Measurements from ENCODE around the gene NECTIN2.
"Not testable (repeated sequence)": the region's sequence is repeated elsewhere in the genome, so short reads cannot be mapped to it uniquely, and the experiment has no call there.

The NECTIN2 gene

DNA sequence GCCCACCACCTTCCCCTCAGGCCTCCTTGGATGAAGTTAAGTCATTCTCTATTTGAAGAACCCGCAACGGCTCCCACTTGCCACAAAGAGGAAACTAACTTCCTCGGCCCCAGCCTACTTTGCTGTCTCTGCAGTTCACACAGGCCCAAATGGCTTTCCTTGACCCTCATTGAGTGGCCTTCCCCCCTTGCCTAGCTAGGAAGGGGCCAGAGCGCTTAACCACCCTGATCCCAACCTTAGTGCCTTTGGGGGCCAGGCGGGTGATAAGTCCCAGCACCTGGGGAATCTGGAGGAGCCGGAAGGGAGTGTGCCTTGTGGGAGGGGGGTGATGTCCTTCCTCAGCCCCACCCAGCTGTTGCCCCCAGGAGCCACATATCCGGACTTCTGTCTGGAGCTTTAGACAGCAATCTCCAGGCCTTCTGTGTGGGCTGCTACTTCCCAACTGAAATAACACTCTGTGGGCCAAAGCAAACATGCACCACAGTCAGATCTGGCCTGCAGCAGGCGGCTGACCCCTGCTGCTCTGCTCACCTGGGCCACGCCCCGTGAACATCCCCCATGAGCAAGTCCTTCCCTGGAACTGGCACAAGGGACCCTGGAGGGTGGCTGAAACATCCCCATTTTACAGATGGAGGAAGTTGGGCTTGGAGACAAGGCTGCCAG is 10.5 kb downstream of the NECTIN2 start:
- Histone ChIP-seq H3K36me3 (replicated peaks; ENCODE audit: low read depth, low read length) (no peaks in the 10 kb centered on the region), H4K20me1 (ENCODE audit: insufficient read depth, low read length) (no peaks in the 10 kb centered on the region), H2AFZ (ENCODE audit: low read depth, low read length) (no peak overlapping the region), H3K4me1 (ENCODE audit: low read length) (no peaks in the 10 kb centered on the region), H3K79me2 (ENCODE audit: low read length) (no peaks in the 10 kb centered on the region), H3K27me3 (ENCODE audit: low read depth, low read length) (peaks cover 14% of the 10 kb centered on the region; the same call in 1 of the 2 replicates), H3K9me3 (ENCODE audit: insufficient read depth, low read length) (no peaks in the 10 kb centered on the region), H3K9ac (ENCODE audit: low read length) (no peak overlapping the region), H3K4me3 (ENCODE audit: low read length) (no peak overlapping the region), H3K27ac (ENCODE audit: low read length) (no peak overlapping the region), H3K4me2 (ENCODE audit: low read length) (no peak overlapping the region)
- TF ChIP-seq EZH2phosphoT487 (IDR thresholded peaks at IDR 0.05; ENCODE audit: low read depth) (no peak), CTCF (IDR thresholded peaks at IDR 0.05; ENCODE audit: low read depth, low read length) (no peak)

- Histone ChIP-seq H3K4me2 (ENCODE audit: low read length) (no peak overlapping the region), H2AFZ (ENCODE audit: low read depth, low read length) (no peak overlapping the region), H3K79me2 (ENCODE audit: low read length) (no peaks in the 10 kb centered on the region), H3K9me3 (ENCODE audit: insufficient read depth, low read length) (no peaks in the 10 kb centered on the region), H3K27me3 (ENCODE audit: low read depth, low read length) (0 out of 2 replicates have a peak, but pooled peaks cover 10% of the 10 kb centered on the region), H3K4me1 (ENCODE audit: low read length) (no peaks in the 10 kb centered on the region), H3K9ac (ENCODE audit: low read length) (no peak overlapping the region), H3K27ac (ENCODE audit: low read length) (no peak overlapping the region), H3K4me3 (ENCODE audit: low read length) (no peak overlapping the region), H3K36me3 (replicated peaks; ENCODE audit: low read depth, low read length) (no peaks in the 10 kb centered on the region), H4K20me1 (ENCODE audit: insufficient read depth, low read length) (no peaks in the 10 kb centered on the region)
- no peak for TF ChIP-seq CTCF (IDR thresholded peaks at IDR 0.05; ENCODE audit: low read depth, low read length)
- TF ChIP-seq EZH2phosphoT487 (IDR thresholded peaks at IDR 0.05; ENCODE audit: low read depth), result no peak
Observed at GRCh38 chr19:44857837-44858236, 11.7 kb downstream of the NECTIN2 start.

GRCh38 chr19:44861576-44861975 is 15.5 kb downstream of the NECTIN2 start:
- not testable (repeated sequence) for H3K4me3 ChIP-seq (ENCODE audit: low read length); H3K27ac ChIP-seq (ENCODE audit: low read length); H2AFZ ChIP-seq (ENCODE audit: low read depth, low read length); H3K79me2 ChIP-seq (ENCODE audit: low read length); H3K36me3 ChIP-seq (replicated peaks; ENCODE audit: low read depth, low read length); H3K4me2 ChIP-seq (ENCODE audit: low read length); H3K9me3 ChIP-seq (ENCODE audit: insufficient read depth, low read length); H3K4me1 ChIP-seq (ENCODE audit: low read length); H3K9ac ChIP-seq (ENCODE audit: low read length); H3K27me3 ChIP-seq (ENCODE audit: low read depth, low read length); H4K20me1 ChIP-seq (ENCODE audit: insufficient read depth, low read length)

DNA sequence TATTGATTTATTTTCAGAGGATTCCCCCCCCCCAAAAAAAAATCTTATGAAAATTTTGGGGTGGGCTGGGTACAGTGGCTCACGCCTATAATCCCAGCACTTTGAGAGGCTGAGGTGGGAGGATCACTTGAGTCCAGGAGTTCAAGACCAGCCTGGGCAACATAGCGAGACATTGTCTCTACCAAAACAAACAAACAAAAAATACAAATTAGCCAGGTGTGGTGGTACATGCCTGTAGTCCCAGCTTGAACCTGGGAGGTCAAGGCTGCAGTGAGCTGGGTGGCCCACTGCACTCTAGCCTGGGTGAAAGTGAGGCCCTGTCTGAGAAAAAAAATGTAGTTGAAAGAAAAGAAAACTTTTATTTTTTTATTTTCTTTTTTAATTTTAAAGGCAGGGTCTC is 17.9 kb downstream of the NECTIN2 start:
- no peak overlapping the region for H3K9ac ChIP-seq (ENCODE audit: low read length)
- H3K4me3 ChIP-seq (ENCODE audit: low read length), result no peak overlapping the region
- no peaks in the 10 kb centered on the region for H3K4me1 ChIP-seq (ENCODE audit: low read length)
- H3K27me3 ChIP-seq (ENCODE audit: low read depth, low read length), result peaks cover 7% of the 10 kb centered on the region; the same call in 1 of the 2 replicates
- no peak for TF ChIP-seq EZH2phosphoT487 (IDR thresholded peaks at IDR 0.05; ENCODE audit: low read depth)
- no peak for TF ChIP-seq CTCF (IDR thresholded peaks at IDR 0.05; ENCODE audit: low read depth, low read length)
- H3K27ac ChIP-seq (ENCODE audit: low read length), result no peak overlapping the region
- H4K20me1 ChIP-seq (ENCODE audit: insufficient read depth, low read length), result no peaks in the 10 kb centered on the region
- H2AFZ ChIP-seq (ENCODE audit: low read depth, low read length), result no peak overlapping the region
- no peaks in the 10 kb centered on the region for H3K9me3 ChIP-seq (ENCODE audit: insufficient read depth, low read length)
- no peaks in the 10 kb centered on the region for H3K79me2 ChIP-seq (ENCODE audit: low read length)
- no peak overlapping the region for H3K4me2 ChIP-seq (ENCODE audit: low read length)
- no peaks in the 10 kb centered on the region for H3K36me3 ChIP-seq (replicated peaks; ENCODE audit: low read depth, low read length)
